HG02798 (cell line): ENCODE data around the gene TPSAB1.

ENCODE experiments used
- ATAC-seq: cut with Tn5 transposase; IDR thresholded peaks from one replicate; pipeline ENCODE4 v1.9.1; 2021; ENCODE audit warnings: mild to moderate bottlenecking; ENCODE audit not compliant: unreplicated experiment, poor library complexity

TPSAB1 gene

DNA sequence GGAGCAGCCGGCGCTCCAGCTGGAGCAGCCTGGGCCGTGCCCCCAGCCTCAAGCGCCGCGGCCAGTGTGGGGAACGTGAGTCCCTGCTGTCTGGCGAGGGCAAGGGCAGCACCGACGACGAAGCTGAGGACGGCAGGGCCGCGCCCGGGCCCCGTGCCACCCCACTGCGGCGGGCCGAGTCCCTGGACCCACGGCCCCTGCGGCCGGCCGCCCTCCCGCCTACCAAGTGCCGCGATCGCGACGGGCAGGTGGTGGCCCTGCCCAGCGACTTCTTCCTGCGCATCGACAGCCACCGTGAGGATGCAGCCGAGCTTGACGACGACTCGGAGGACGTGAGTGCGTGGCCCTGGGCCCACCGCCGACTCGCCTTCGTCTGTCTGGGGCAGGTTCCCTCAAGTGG lies 31.4 kb upstream of the TPSAB1 start:
- ATAC-seq = no peak

DNA sequence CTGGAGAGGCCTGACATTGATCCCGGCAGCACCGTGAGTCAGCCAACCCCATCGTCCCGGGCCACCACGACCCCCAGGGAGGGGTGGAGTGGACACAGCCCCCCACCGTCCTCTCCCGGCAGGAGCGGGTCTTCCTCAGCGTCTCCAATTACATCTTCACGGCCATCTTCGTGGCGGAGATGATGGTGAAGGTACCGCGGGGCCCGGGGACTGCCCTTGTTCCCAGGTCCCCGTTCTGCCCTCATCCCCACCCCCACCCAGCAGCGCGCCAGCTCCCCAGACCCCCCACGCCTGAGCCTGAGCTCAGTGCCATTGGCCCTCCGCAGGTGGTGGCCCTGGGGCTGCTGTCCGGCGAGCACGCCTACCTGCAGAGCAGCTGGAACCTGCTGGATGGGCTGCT lies 30.0 kb upstream of the TPSAB1 start:
- ATAC-seq = no peak

DNA sequence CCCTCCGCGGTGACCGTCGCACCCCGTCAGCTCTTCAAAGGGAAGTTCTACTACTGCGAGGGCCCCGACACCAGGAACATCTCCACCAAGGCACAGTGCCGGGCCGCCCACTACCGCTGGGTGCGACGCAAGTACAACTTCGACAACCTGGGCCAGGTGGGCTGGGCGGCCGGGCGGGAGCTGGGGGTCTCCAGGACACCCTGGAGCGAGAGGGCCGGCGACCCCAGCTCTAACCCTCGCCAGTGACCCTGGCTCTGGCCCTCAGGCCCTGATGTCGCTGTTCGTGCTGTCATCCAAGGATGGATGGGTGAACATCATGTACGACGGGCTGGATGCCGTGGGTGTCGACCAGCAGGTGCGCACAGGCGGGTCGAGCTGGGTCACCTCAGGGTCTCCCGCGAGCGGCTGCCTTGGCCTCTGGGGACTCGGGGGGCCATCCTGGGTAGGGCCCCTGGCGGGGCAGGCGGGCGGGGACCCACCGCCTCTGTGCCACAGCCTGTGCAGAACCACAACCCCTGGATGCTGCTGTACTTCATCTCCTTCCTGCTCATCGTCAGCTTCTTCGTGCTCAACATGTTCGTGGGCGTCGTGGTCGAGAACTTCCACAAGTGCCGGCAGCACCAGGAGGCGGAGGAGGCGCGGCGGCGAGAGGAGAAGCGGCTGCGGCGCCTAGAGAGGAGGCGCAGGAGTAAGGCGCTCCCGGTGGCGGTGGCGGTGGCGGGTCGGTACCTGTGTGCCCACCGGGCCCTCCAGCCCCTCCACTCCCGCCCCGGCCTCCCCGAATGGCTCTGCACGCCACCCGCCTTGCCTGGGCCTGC lies 28.8 kb upstream of the TPSAB1 start:
- ATAC-seq = no peak

DNA sequence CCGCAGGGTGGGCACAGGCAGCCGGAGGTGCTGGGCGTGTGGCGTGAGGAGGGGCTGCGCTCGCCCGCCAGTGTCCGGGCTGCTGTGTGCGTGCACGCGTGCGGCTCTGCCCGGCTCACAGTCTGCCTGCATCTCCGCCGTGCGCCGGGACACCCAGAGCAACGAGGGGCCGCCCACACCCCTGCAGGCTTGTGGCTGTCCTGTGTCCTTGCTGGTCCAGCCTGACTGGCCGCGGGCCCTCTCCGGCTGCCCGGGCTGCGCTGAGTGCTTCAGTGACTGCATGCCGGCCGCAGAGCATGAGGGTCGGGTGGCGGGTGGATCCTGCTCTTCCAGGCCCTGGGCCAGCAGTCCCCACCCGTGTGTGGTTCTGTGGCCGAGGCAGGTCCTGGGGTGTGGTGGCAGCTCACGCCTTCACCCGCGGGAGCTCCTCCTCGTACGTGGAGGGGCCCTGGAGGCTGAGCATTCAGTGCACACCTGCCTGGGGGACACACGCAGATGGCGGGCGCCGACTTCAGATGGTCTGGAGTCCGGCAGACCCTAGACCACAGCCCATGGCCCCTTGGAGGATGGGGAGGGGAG lies 27.8 kb upstream of the TPSAB1 start:
- no peak for ATAC-seq

DNA sequence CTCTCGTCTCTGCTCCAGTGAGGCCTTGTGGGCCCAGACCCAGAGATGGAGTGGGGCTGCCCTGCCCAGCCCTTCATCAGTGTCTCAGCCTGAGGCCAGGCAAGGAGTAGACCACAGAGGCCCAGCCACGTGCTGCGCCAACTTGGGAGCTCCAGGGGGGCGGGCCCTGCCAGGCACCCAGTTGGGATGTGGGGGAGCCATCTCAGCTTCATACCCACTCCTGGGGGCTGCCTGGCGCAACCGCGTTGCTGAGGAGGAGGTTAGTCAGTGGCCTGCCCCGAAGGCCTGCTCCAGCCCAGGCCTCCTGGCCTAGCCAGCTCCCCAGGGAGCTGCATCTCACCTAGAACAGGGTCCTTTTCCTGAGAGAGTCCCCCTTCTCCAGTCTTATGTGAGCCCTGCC lies 27.3 kb upstream of the TPSAB1 start:
- ATAC-seq = no peak

DNA sequence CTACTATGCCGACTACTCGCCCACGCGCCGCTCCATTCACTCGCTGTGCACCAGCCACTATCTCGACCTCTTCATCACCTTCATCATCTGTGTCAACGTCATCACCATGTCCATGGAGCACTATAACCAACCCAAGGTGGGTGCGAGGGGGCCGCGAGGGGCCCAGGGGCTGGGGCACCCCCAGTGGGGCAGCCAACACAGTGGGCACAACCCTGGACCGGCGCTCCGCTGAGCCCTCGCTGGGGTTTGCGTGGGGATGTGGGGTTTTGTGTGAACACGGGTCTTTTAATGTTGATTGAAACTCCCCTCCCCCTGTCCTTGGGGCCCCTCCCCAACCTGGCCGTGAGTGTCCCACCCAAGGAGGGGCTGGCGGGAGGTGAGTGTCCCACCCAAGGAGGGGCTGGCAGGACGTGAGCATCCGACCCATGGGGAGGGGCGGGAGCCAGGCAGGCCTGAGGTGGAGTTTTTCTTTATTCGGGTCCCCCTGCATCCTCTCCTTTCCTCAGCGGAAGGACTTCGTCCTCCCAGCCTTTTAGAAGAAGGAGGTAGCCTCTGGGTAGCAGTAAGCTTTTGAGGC lies 26.6 kb upstream of the TPSAB1 start:
- no peak for ATAC-seq

DNA sequence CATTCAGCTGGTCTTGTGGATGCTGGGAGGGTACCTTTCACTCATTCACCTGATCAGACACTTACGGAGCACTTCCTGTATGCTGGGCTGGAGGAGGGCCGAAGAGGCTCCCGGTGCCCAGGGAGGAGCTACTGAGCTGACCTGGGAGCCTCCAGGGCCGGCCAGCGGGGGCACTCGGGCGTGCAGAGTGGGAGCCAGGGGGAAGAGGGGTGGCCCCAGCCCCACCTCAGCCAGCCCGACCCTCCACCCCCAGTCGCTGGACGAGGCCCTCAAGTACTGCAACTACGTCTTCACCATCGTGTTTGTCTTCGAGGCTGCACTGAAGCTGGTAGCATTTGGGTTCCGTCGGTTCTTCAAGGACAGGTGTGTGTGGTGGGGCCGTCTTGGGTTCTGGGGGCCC lies 25.8 kb upstream of the TPSAB1 start:
- no peak for ATAC-seq

DNA sequence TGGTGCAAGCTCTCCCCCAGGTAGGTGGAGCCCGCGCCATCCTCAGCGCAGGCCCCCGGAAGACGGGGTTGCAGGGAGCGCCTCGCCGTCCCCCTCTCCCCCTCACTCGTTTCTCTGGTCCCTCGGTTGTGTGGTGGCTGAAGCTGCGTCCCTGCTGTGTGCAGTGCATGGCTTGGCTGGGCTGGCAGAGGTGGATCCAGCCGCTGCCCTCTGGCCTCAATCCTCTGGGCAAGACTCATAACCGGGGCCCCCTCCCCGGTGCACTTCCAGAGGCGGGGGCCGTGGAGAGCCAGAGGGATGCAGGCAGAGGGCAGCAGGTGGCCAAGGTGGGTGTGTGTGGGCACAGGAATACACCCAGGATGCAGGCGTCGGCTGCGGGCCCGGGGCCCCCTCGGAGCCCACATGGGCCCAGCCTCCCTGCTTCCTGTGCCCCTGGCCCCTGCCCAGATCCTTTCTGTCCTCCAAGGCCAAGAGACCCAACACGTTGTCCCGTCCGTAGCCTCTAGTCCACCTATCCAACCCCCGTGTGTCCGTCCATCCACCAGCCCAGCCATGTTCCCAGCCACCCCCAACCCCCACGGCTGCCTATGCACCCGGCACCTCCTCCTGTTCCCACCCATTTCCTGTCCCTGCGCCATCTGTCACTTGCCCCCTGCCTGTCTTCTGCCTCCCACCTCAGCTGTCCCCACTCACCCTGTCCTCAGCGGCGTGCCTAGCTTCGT lies 24.8 kb upstream of the TPSAB1 start:
- no peak for ATAC-seq

DNA sequence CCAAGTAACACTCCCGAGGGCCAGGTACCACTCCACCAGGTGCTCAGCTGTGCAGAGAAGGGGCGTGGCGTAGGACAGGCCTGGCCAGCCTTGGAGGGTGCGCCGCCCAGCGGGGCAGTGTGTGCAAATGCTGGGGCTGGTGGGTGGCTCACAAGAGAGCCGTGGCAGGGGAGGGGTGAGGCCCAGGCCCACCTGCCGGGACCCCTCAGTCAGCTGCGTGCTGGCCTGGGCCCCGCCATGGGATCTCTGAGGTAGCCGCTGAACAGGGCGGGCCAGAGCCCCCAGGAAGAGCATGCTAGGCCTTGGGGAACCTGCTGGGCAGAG lies 24.2 kb upstream of the TPSAB1 start:
- ATAC-seq = no peak

DNA sequence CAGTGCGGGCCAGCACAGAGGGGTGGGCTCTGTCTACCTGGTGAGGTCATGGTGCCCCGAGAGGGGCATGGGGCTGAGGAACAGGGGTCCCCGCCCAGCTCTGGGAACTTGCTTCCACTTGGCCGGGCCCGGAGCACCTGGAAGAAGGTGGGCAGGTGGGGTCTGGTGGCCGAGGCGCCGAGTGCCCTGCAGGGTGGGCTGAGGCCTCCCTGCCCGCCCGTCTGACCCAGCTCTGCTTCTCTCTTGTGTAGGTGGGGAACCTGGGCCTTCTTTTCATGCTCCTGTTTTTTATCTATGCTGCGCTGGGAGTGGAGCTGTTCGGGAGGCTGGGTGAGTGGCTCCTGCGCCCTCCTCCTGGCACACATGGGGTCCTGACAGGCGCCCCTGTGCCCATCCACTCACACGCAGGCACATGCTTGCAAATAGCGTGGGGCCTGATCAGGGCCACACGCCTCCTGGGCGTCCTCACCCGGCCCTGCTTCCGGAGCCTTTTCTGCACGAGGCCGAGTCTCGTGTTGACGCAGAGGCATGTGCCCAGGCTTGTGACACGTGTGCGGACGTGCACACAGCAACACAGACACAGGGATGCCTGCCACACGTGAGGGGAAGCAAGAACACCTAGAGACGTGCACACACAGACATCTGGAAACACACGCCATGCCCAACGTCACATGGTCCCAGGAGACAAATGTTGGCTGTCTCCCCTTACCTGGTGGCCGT lies 23.7 kb upstream of the TPSAB1 start:
- no peak for ATAC-seq

DNA sequence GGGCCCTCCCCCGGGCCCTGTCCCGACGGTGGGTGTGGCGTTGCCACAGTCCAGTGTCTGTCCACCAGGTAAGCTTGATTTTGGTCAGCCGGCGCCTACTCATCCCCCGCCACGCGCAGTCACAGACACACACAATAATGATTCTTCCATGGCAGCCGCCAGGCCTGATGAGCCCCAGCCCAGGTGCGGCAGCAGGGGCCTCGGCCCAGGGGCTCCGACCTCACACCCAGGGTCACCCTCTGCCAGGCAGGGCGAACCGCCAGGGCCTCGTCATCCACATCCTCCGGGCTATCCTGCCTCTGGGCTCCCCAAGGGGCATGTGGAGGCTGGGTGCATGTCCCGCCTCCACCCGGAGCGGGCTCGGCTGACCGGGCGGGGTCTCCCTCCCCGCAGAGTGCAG lies 23.0 kb upstream of the TPSAB1 start:
- ATAC-seq = no peak

DNA sequence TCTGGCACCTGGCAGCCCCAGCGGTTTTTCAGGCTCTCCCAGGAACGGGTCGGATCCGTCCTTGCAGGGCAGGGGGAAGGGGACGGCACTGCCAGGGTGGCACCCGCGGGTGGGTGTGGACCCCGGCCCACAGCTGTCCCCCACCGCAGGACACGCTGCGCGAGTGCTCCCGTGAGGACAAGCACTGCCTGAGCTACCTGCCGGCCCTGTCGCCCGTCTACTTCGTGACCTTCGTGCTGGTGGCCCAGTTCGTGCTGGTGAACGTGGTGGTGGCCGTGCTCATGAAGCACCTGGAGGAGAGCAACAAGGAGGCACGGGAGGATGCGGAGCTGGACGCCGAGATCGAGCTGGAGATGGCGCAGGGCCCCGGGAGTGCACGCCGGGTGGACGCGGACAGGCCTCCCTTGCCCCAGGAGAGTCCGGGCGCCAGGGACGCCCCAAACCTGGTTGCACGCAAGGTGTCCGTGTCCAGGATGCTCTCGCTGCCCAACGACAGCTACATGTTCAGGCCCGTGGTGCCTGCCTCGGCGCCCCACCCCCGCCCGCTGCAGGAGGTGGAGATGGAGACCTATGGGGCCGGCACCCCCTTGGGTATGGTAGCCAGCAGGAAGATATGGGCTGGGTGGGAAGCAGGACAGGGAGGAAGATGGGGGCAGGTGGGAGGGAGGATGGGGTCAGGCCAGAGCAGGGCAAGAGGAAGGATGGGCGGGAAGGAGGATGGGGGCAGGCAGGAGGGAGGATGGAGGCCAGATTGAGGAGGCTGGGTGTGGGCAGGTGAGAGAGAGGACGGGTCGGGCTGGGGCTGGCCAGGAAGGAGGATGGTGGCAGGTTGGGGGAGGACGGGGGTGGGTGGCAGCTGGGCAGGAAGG lies 22.2 kb upstream of the TPSAB1 start:
- ATAC-seq = no peak

DNA sequence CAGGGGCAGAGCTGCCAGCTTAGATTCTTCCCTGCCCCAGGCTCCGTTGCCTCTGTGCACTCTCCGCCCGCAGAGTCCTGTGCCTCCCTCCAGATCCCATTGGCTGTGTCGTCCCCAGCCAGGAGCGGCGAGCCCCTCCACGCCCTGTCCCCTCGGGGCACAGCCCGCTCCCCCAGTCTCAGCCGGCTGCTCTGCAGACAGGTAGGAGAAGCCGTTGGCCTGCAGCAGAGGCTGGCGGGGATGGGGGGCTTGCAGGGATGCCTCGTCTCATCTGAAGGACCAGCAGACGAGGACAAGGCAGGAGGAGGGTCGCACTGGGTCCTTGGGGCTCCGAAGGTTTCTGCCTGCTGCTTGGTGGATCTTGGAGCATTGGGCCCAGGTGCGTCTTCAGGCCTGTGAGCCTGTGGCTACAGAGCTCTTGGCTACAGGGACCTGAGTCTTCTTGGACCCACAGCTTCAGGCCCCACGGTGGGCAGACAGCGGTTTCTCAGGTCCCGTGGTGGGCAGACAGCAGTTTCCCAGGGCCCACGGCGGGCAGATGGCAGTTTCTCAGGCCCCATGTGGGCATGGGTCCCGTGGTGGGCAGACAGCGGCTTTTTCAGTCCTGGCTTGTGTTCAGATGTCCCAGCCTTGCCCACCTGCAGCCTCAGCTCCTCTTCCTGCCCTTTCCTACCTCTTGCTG lies 21.4 kb upstream of the TPSAB1 start:
- ATAC-seq = no peak

DNA sequence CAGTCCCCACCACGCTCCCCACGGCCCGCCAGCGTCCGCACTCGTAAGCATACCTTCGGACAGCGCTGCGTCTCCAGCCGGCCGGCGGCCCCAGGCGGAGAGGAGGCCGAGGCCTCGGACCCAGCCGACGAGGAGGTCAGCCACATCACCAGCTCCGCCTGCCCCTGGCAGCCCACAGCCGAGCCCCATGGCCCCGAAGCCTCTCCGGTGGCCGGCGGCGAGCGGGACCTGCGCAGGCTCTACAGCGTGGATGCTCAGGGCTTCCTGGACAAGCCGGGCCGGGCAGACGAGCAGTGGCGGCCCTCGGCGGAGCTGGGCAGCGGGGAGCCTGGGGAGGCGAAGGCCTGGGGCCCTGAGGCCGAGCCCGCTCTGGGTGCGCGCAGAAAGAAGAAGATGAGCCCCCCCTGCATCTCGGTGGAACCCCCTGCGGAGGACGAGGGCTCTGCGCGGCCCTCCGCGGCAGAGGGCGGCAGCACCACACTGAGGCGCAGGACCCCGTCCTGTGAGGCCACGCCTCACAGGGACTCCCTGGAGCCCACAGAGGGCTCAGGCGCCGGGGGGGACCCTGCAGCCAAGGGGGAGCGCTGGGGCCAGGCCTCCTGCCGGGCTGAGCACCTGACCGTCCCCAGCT lies 20.3 kb upstream of the TPSAB1 start:
- no peak for ATAC-seq

DNA sequence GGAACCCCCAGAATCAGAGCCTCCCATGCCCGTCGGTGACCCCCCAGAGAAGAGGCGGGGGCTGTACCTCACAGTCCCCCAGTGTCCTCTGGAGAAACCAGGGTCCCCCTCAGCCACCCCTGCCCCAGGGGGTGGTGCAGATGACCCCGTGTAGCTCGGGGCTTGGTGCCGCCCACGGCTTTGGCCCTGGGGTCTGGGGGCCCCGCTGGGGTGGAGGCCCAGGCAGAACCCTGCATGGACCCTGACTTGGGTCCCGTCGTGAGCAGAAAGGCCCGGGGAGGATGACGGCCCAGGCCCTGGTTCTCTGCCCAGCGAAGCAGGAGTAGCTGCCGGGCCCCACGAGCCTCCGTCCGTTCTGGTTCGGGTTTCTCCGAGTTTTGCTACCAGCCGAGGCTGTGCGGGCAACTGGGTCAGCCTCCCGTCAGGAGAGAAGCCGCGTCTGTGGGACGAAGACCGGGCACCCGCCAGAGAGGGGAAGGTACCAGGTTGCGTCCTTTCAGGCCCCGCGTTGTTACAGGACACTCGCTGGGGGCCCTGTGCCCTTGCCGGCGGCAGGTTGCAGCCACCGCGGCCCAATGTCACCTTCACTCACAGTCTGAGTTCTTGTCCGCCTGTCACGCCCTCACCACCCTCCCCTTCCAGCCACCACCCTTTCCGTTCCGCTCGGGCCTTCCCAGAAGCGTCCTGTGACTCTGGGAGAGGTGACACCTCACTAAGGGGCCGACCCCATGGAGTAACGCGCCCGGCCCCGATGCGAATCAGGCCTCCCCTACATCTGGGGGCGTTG lies 19.5 kb upstream of the TPSAB1 start:
- ATAC-seq = no peak

DNA sequence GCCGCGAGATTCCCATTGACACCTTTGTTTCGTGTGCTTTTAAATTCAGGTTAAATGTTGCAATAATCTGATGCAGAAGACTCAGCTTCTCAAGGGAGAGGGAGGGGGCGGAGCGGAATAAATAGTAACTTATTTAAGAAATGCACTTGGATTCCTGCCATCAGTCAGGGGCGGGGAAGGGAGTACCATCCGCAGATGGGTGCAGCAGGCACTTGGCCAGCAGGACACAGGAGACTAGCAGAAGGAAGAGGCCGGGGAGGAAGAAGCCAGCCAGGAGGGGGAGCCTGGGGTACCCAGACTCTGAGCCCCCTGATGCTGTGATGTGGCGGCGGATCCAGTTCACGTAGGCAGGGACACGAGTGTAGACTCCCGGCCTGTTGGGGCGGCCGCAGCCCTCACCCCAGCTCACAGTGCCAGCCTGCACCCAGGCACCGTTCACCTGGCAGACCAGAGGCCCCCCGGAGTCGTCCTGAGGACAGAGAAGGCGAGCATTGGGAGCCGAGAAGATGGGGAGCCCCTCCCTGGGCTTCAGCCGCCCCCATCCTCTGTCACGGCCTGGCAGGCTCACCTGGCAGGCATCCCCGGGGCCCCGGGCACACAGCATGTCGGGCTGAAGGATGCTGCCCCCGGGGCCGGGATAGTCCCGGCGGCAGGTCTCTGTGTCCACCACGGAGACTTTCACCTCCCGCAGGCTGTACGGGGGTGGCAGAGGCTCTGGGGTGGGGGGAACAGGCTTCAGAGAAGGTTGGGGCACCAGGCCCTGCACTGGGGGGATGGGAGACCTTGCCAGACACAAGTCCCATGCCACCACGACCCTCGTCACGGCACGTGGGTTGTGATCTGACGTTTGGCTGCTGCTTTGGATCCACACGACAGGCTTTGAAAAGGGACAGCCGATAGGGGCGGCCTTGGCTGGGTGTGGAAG lies 18.6 kb upstream of the TPSAB1 start:
- ATAC-seq = no peak
